DMS114 treated with DMSO at 0.1 percent for 48 hours (cell line): ENCODE results near the gene RRP15.

ENCODE experiments used
- DNase-seq: peaks from one replicate; lab custom pipeline; 2025; ENCODE audit not compliant: unreplicated experiment; lab: John Stamatoyannopoulos, UW

RRP15 gene

DNA sequence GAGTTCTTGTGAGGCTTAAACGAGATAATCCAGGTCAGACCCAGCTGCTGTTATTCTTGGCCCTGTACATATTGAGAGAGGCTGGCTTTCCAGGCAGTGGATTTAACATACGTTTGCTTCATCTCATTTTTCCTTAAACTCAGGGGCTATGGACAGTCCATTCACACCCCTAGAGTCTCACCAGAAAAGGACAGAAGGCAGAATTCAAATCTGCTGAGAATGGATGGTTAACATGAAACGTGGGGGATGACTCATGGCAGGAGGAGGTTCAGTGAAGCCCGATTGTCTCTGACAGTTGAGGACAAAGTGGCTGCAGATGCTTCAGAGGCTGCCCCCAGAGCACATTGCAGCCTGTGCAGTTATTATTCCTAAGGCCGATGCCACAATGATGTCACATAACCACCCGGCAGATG is 99.5 kb downstream of the RRP15 start:
- DNase-seq, result no peak
